GM12878 (cell line): ENCODE data around the gene IKZF1. TPM values are rescaled to one million over a fixed set of nuclear protein-coding genes. Genes with fewer than 3 reads are reported as not detected.
A peak's percentile ranks its signal among the peaks of the same experiment; 100 is the strongest.

Experiments used
- ATAC-seq: fragments of 200-7000 bp; cut with Tn5 transposase; 3 replicates; pipeline ENCODE4 v1.9.1; 2020; ENCODE audit warnings: mild to moderate bottlenecking, moderate library complexity
- BruUV-seq: library from RNA; stranded (reverse); fragments of 400-500 nt; replicated peaks from 2 replicates; lab custom pipeline; 2021; lab: Mats Ljungman, UMichigan
- CTCF ChIA-PET: fragments of 300-600 bp; sonication (Branson Sonifier 250); formaldehyde crosslinking; extraction: SDS; loops from one replicate; lab custom pipeline; 2021; ENCODE audit warnings: inconsistent platforms; lab: Yijun Ruan, JAX
- POLR2A ChIA-PET: fragments of 350-600 bp; formaldehyde crosslinking; extraction: SDS; loops from one replicate; lab custom pipeline; 2021; ENCODE audit warnings: inconsistent platforms; lab: Charles Lee
- RAD21 ChIA-PET: fragments of 300-600 bp; sonication (Branson Sonifier 250); formaldehyde crosslinking; loops from one replicate; lab custom pipeline; 2023; ENCODE audit warnings: antibody characterized with exemption; ENCODE audit not compliant: unreplicated experiment; lab: Charles Lee
- SMC1A ChIA-PET: fragments of 300-600 bp; sonication (Branson Sonifier 250); formaldehyde crosslinking; loops from one replicate; lab custom pipeline; 2023; ENCODE audit not compliant: unreplicated experiment, uncharacterized antibody; lab: Charles Lee
- DNase-seq: peaks from one replicate; pipeline ENCODE4 v3.0.0-alpha.2; 2011; ENCODE audit warnings: low read depth, low spot score
- FAIRE-seq: peaks from 3 replicates; lab custom pipeline; 2011; peaks lifted over from hg19 to GRCh38; lab: Jason Lieb, UNC
- H2AFZ ChIP-seq: 2 replicates; pipeline ENCODE4 v1.6.0; 2011; ENCODE audit warnings: low read depth, low read length, control low read depth; ENCODE audit not compliant: control insufficient read depth
- H3K27ac ChIP-seq: 2 replicates; pipeline ENCODE4 v1.5.1; 2011; ENCODE audit warnings: control low read depth; ENCODE audit not compliant: control insufficient read depth, insufficient read depth
- H3K27me3 ChIP-seq, 2 experiments: replicated peaks in 1 of 2; 2 replicates each; pipeline versions ENCODE4 v1.6.0 to v1.6.1; 2011; ENCODE audit warnings: low read length in 1 of 2; ENCODE audit not compliant: control insufficient read depth in 2 of 2, insufficient read depth in 2 of 2
- H3K36me3 ChIP-seq, 2 experiments: 2 replicates each; pipeline ENCODE4 v1.5.1; 2011; ENCODE audit warnings: low read length in 1 of 2; ENCODE audit not compliant: control insufficient read depth in 2 of 2, insufficient read depth in 2 of 2
- H3K4me1 ChIP-seq: 2 replicates; pipeline ENCODE4 v1.6.1; 2011; ENCODE audit warnings: mild to moderate bottlenecking, low read length, moderate library complexity, mixed read lengths; ENCODE audit not compliant: control insufficient read depth, insufficient read depth
- H3K4me2 ChIP-seq: 2 replicates; pipeline ENCODE4 v1.6.0; 2011; ENCODE audit warnings: control low read depth; ENCODE audit not compliant: control insufficient read depth, insufficient read depth
- H3K4me3 ChIP-seq: fragments of 200-600 bp; sonication (generic); 2 replicates; pipeline ENCODE4 v1.5.1; 2016
- H3K79me2 ChIP-seq: 2 replicates; pipeline ENCODE4 v1.6.0; 2011; ENCODE audit warnings: low read length; ENCODE audit not compliant: control insufficient read depth, insufficient read depth
- H3K9ac ChIP-seq: 2 replicates; pipeline ENCODE4 v1.8.0; 2011; ENCODE audit warnings: low read length, control low read depth, mixed read lengths; ENCODE audit not compliant: control insufficient read depth, insufficient read depth
- H3K9me3 ChIP-seq: replicated peaks from 3 replicates; pipeline ENCODE4 v1.5.1; 2011; ENCODE audit warnings: mild to moderate bottlenecking, low read length; ENCODE audit not compliant: control insufficient read depth, insufficient read depth
- H4K20me1 ChIP-seq: 2 replicates; pipeline ENCODE4 v1.6.0; 2011; ENCODE audit not compliant: control insufficient read depth, insufficient read depth
- CBX3 ChIP-seq: fragments of 200-600 bp; sonication (generic); IDR thresholded peaks from 2 replicates; pipeline ENCODE4 v1.6.1; 2016; ENCODE audit warnings: low read depth, borderline replicate concordance
- EED ChIP-seq: sonication (generic); IDR thresholded peaks from 2 replicates; pipeline ENCODE4 v1.6.1; 2016; ENCODE audit warnings: antibody characterized with exemption, low read depth
- MAX ChIP-seq: IDR thresholded peaks from 2 replicates; pipeline ENCODE4 v1.6.1; 2012; ENCODE audit warnings: low read depth, low read length, improper control_type of control experiment
- SIX5 ChIP-seq: IDR thresholded peaks from 2 replicates; pipeline ENCODE4 v1.6.1; 2011; ENCODE audit warnings: mild to moderate bottlenecking, low read depth, low read length, moderate library complexity; ENCODE audit not compliant: severe bottlenecking
- ZNF592 ChIP-seq: fragments of 450-650 bp; IDR thresholded peaks from 2 replicates; pipeline ENCODE4 v1.6.1; 2017; ENCODE audit warnings: mild to moderate bottlenecking, moderate library complexity
- ZZZ3 ChIP-seq: IDR thresholded peaks from 2 replicates; pipeline ENCODE4 v1.6.1; 2011; ENCODE audit warnings: low read depth; ENCODE audit not compliant: control insufficient read depth, insufficient read length
- WGBS: methylation state at CpG from one replicate; pipeline ENCODE4 v1.1.6; 2016; ENCODE audit warnings: low lambda C conversion rate; ENCODE audit not compliant: insufficient replicate concordance, insufficient coverage; ENCODE audit errors: missing lambda C conversion rate; 5-methylcytosine and 5-hydroxymethylcytosine counted together
- in situ Hi-C: fragments of 300-500 bp; cut with MboI; formaldehyde crosslinking; loops from 9 replicates; pipeline ENCODE4 v1.14.3; 2018; ENCODE audit warnings: mixed read lengths
- intact Hi-C: fragments of 100-400 bp; cut with micrococcal nuclease; formaldehyde crosslinking; loops from one replicate; pipeline ENCODE4 v1.14.2; 2022; ENCODE audit not compliant: unreplicated experiment
- polyA plus RNA-seq, 11 experiments: library from polyadenylated mRNA; depleted of rRNA in 4 of 11; unstranded in 6 of 11; stranded (reverse) in 5 of 11; fragments of >200 nt; fragmentation: Nextera tagmentation in 4 of 11; fragmentation: Illumina TruSeq in 1 of 11; extraction: Ambion mirVana in 4 of 11; extraction: Trizol in 1 of 11; gene quantifications; 1 replicate in 1 of 11; 2 replicates in 10 of 11; pipeline versions ENCODE4 v1.2.1 to v1.2.3, GENCODE V29; 2011 to 2016; ENCODE audit warnings: inconsistent platforms in 2 of 11, missing spikeins in 2 of 11, low read depth in 1 of 11
- total RNA-seq, 4 experiments: library from RNA; depleted of rRNA in 3 of 4; stranded (reverse); fragments of >200 nt in 3 of 4; fragmentation: Illumina TruSeq in 1 of 4; extraction: Trizol in 1 of 4; gene quantifications; 2 replicates each; pipeline versions ENCODE4 v1.2.1 to v1.2.3, GENCODE V29; 2013 to 2021

IKZF1 gene
- total and polyA plus RNA-seq, 10 of the 15 experiments (the other 5 are each of a cell fraction or from before 2014, with no cell fraction given), result 27.2 to 125 (median 71.6) TPM

GRCh38 chr7:50342616-50343114 lies 38.1 kb downstream of the IKZF1 start:
- ATAC-seq, result no peak
- TF ChIP-seq EED (peak; percentile 62; the same call in 1 of the 2 replicates), SIX5 (no peak)
- Histone ChIP-seq H3K27ac (no peak overlapping the region), H3K9ac (no peak overlapping the region), H4K20me1 (no peaks in the 10 kb centered on the region), H3K4me1 (peaks cover 30% of the 10 kb centered on the region), H2AFZ (no peak overlapping the region), H3K9me3 (no peaks in the 10 kb centered on the region), H3K79me2 (peaks cover 20% of the 10 kb centered on the region), H3K27me3 (no peaks in the 10 kb centered on the region), H3K4me2 (no peak overlapping the region; the same call in 1 of the 2 replicates), H3K4me3 (no peak overlapping the region), H3K36me3 (peaks cover 4 to 15% of the 10 kb centered on the region in 2 experiments)
- ChIA-PET SMC1A (interaction anchor here (0.6 to 7.2 kb wide), 5 partner anchors 8 to 25 kb away, joined by 3 to 80 read pairs (median 5); no protein-coding TSS in a partner anchor), RAD21 (interaction anchor here (1.7 kb wide), 1 partner anchor 11 kb away, joined by 6 read pairs; no protein-coding TSS in a partner anchor), CTCF (interaction anchor here (0.6 to 1.2 kb wide), 4 partner anchors 8 to 194 kb away, joined by 4 to 5 read pairs (median 4); no protein-coding TSS in a partner anchor), POLR2A (interaction anchor here (1.4 kb wide), 1 partner anchor 8 kb away, joined by 4 read pairs; no protein-coding TSS in a partner anchor)
- intact Hi-C loops (no loop called here), in situ Hi-C loops (no loop called here)
- WGBS, result 31% methylated on average over 8 of the region's 8 CpGs
- no TSS peak for BruUV-seq
- FAIRE-seq, result no peak
- no peak for DNase-seq

GRCh38 chr7:50346545-50347497 lies 42.3 kb downstream of the IKZF1 start:
- ChIA-PET SMC1A (interaction anchor here (0.7 to 7.0 kb wide), 9 partner anchors 8 to 141 kb away, joined by 3 to 80 read pairs (median 5); no protein-coding TSS in a partner anchor), POLR2A (interaction anchor here (1.2 kb wide), 1 partner anchor 8 kb away, joined by 5 read pairs; no protein-coding TSS in a partner anchor), CTCF (interaction anchor here (0.7 to 9.0 kb wide), 9 partner anchors 8 to 147 kb away, joined by 3 to 50 read pairs (median 3); no protein-coding TSS in a partner anchor), RAD21 (interaction anchor here (1.0 to 2.7 kb wide), 6 partner anchors 8 to 142 kb away, joined by 3 to 7 read pairs (median 4); no protein-coding TSS in a partner anchor)
- peaks cover 13% of the 10 kb centered on the region for H3K79me2 ChIP-seq
- no peak overlapping the region for H3K4me2 ChIP-seq
- H3K4me3 ChIP-seq, result no peak overlapping the region
- intact Hi-C loops, result no loop called here
- H3K9me3 ChIP-seq, result no peaks in the 10 kb centered on the region
- DNase-seq, result no peak
- in situ Hi-C loops, result no loop called here
- peaks cover 20% of the 10 kb centered on the region for H3K4me1 ChIP-seq
- H2AFZ ChIP-seq, result no peak overlapping the region
- no peak for ATAC-seq
- no peaks in the 10 kb centered on the region for H3K27me3 ChIP-seq
- no peak overlapping the region for H3K27ac ChIP-seq
- 80% methylated on average over 8 of the region's 8 CpGs for WGBS
- no peak overlapping the region for H3K9ac ChIP-seq
- no peak for FAIRE-seq
- no TSS peak for BruUV-seq
- peaks cover 4 to 22% of the 10 kb centered on the region in 2 experiments for H3K36me3 ChIP-seq
- H4K20me1 ChIP-seq, result no peaks in the 10 kb centered on the region
- TF ChIP-seq CBX3 (no peak), ZZZ3 (no peak), MAX (no peak), ZNF592 (no peak)
